ENCODE results near the gene BFAR.
"Not testable (repeated sequence)": the region's sequence is repeated elsewhere in the genome, so short reads cannot be mapped to it uniquely, and the experiment has no call there.

The BFAR gene

DNA sequence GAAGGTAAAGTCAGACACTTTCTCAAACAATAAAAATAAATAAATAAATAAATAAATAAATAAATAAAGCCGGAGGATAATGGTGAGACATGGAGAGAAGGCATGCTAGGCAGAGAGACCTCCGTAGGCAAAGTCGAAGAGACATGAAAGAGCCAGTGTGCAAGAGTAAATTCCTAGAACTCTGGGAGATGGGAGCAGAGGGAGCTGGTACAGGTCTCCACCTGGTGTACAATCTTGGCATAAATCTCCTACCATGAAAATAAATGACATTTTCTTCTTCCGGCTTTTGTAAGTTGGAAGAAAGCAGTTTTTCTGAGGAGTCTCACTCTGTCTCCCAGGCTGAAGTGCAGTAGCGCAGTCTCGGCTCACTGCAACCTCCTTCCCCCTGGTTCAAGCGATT lies 69.1 kb downstream of the BFAR start:
- DNase-seq, result not testable (repeated sequence)

DNA sequence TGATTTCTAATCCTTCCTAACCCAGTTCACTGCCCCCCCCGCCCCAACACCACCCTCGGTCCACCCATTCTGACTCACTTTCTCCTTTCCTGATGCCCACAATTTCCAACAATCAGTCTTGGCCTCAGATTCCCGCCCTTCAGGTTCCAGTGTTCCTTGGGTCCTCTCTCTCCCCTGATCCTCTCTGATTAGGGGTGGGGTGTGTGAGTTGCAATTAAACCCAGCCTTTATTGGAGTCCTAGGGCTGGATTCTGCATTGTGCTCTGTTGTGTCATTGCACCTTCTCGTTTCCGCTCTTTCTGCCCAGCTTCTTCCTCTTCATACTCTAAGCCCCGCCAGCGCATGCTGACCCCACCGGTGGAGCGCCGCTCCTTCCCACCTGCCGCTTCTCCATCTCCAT lies 69.9 kb downstream of the BFAR start:
- DNase-seq, result not testable (repeated sequence)

DNA sequence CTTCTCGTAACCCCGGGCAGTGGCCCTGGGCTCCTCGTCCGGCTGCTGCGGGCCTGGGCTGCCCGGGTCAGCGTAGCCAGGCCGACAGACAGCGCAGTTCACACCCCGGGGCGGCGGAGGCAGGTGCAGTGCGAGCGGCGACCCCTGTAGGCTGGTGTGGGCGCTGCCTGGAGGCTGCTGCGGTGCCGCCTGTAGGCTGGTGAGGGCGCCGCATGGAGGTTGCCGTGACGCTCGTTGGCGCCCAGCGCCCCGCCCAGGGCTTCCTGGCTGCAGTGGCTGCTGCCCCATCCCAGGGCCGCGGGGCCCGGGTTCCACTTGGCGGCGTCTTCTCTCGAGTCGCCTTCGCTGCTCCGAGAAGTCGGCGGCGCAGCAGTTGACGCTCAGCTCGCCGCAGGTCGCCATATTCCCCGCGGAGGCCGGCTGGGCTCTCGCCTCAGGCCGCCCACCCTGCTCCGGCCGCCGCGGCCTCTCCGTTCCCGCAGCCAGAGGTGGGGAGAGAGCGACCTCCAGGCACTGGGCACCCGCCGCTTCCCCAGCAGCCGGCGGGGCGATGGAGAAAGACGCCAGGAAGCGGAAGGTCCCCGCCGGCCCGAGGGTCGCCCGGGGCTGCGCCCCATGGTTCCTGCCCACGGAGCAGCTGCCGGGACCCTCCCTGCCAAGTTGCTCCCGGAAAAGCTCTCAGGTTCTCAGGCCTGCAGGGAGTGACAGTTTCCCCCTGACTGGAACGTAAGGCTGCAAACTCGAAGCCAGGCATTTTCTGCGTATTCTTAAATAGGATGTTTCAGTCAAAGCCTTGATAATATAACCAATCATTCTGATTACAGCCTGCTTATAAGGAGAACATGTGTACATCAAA lies 70.6 kb downstream of the BFAR start, which contains the start of gene NPIPA3:
TSS of gene NPIPA3 (plus strand) at position 256 of the 856 bp plus-strand sequence. CDS start 5,533 bp downstream, outside the sequence.
- not testable (repeated sequence) for DNase-seq
